ENCODE data around the gene SMIM8.
"Not testable (repeated sequence)": the region's sequence is repeated elsewhere in the genome, so short reads cannot be mapped to it uniquely, and the experiment has no call there.

Gene SMIM8

GRCh38 chr6:87315071-87315470 is 7.3 kb upstream of the SMIM8 start:
- no peak overlapping the region for H3K4me3 Mint-ChIP-seq
- no peak for ATAC-seq
- peaks cover 38% of the 10 kb centered on the region for H3K27me3 Mint-ChIP-seq
- H3K27ac Mint-ChIP-seq = no peak overlapping the region
- no peak for DNase-seq
- no peaks in the 10 kb centered on the region for H3K9me3 Mint-ChIP-seq
- H3K4me1 Mint-ChIP-seq = no peaks in the 10 kb centered on the region

GRCh38 chr6:87319271-87319987 is 3.0 kb upstream of the SMIM8 start:
- Mint-ChIP-seq H3K9me3 (peaks cover 0 to 5% of the 10 kb centered on the region in 2 donors), H3K27me3 (peaks cover 10% of the 10 kb centered on the region), H3K4me1 (peaks cover 10% of the 10 kb centered on the region), H3K4me3 (no peak overlapping the region), H3K27ac (no peak overlapping the region)
- ATAC-seq = no peak
- no peak for DNase-seq

- DNase-seq, H3K27ac Mint-ChIP-seq, ATAC-seq, H3K27me3 Mint-ChIP-seq: not testable (repeated sequence)
- peaks cover 8 to 13% of the 10 kb centered on the region in 2 donors for H3K9me3 Mint-ChIP-seq
- H3K4me1 Mint-ChIP-seq = peaks cover 10% of the 10 kb centered on the region
- H3K4me3 Mint-ChIP-seq = peak overlapping the region; percentile 21 to 93
Observed at GRCh38 chr6:87323880-87324279, 1.5 kb downstream of the SMIM8 start.

GRCh38 chr6:87330961-87331360 is 8.6 kb downstream of the SMIM8 start:
- Mint-ChIP-seq H3K27ac (no peak overlapping the region), H3K27me3 (no peaks in the 10 kb centered on the region), H3K4me1 (peaks cover 17% of the 10 kb centered on the region), H3K9me3 (peaks cover 5 to 14% of the 10 kb centered on the region in 2 donors), H3K4me3 (no peak overlapping the region)
- ATAC-seq (no peak), DNase-seq (no peak)

- H3K4me1 Mint-ChIP-seq = peaks cover 17% of the 10 kb centered on the region
- H3K9me3 Mint-ChIP-seq = peaks cover 0 to 10% of the 10 kb centered on the region in 2 donors
- DNase-seq (no peak), ATAC-seq (no peak)
- H3K4me3 Mint-ChIP-seq = no peak overlapping the region
- H3K27me3 Mint-ChIP-seq = no peaks in the 10 kb centered on the region
- peak overlapping the region in 1 of 2 donors; percentile 39 for H3K27ac Mint-ChIP-seq
Observed at GRCh38 chr6:87333033-87333432, 10.6 kb downstream of the SMIM8 start.

GRCh38 chr6:87333591-87334181 is 11.3 kb downstream of the SMIM8 start:
- H3K9me3 Mint-ChIP-seq = peaks cover 0 to 10% of the 10 kb centered on the region in 2 donors
- H3K27ac Mint-ChIP-seq = peak overlapping the region in 1 of 2 donors; percentile 39
- H3K4me3 Mint-ChIP-seq = peak overlapping the region in 1 of 2 donors; percentile 19
- peaks cover 17% of the 10 kb centered on the region for H3K4me1 Mint-ChIP-seq
- no peak for DNase-seq
- H3K27me3 Mint-ChIP-seq = no peaks in the 10 kb centered on the region
- ATAC-seq = peak; percentile 60

- no peak for ATAC-seq
- no peaks in the 10 kb centered on the region for H3K27me3 Mint-ChIP-seq
- H3K27ac Mint-ChIP-seq = no peak overlapping the region
- H3K4me1 Mint-ChIP-seq = peaks cover 17% of the 10 kb centered on the region
- DNase-seq = no peak
- peaks cover 0 to 10% of the 10 kb centered on the region in 2 donors for H3K9me3 Mint-ChIP-seq
- H3K4me3 Mint-ChIP-seq = no peak overlapping the region
Observed at GRCh38 chr6:87334683-87335082, 12.3 kb downstream of the SMIM8 start.

GRCh38 chr6:87336367-87336766 is 14.0 kb downstream of the SMIM8 start:
- H3K4me1 Mint-ChIP-seq = peaks cover 17% of the 10 kb centered on the region
- no peak overlapping the region for H3K27ac Mint-ChIP-seq
- peaks cover 0 to 10% of the 10 kb centered on the region in 2 donors for H3K9me3 Mint-ChIP-seq
- H3K4me3 Mint-ChIP-seq = no peak overlapping the region
- DNase-seq (no peak), ATAC-seq (no peak)
- no peaks in the 10 kb centered on the region for H3K27me3 Mint-ChIP-seq

GRCh38 chr6:87340230-87340629 is 17.8 kb downstream of the SMIM8 start:
- H3K4me3 Mint-ChIP-seq = no peak overlapping the region
- DNase-seq = no peak
- ATAC-seq = no peak
- no peaks in the 10 kb centered on the region for H3K4me1 Mint-ChIP-seq
- H3K27me3 Mint-ChIP-seq = no peaks in the 10 kb centered on the region
- H3K9me3 Mint-ChIP-seq = no peaks in the 10 kb centered on the region
- H3K27ac Mint-ChIP-seq = no peak overlapping the region

GRCh38 chr6:87341158-87341557 is 18.8 kb downstream of the SMIM8 start:
- H3K27me3 Mint-ChIP-seq = no peaks in the 10 kb centered on the region
- no peak for DNase-seq
- no peak for ATAC-seq
- H3K9me3 Mint-ChIP-seq = no peaks in the 10 kb centered on the region
- H3K4me1 Mint-ChIP-seq = no peaks in the 10 kb centered on the region
- no peak overlapping the region for H3K27ac Mint-ChIP-seq
- H3K4me3 Mint-ChIP-seq = no peak overlapping the region

- DNase-seq = no peak
Observed at GRCh38 chr6:87341899-87342298, 19.5 kb downstream of the SMIM8 start.

GRCh38 chr6:87342829-87343228 is 20.4 kb downstream of the SMIM8 start:
- no peak for ATAC-seq
- Mint-ChIP-seq H3K9me3 (no peaks in the 10 kb centered on the region), H3K27me3 (no peaks in the 10 kb centered on the region), H3K27ac (no peak overlapping the region), H3K4me1 (no peaks in the 10 kb centered on the region), H3K4me3 (no peak overlapping the region)
- no peak for DNase-seq

More at GRCh38 chr6:87341899-87342298, 19.5 kb downstream of the SMIM8 start:
- Mint-ChIP-seq H3K27me3 (no peaks in the 10 kb centered on the region), H3K4me1 (no peaks in the 10 kb centered on the region), H3K9me3 (no peaks in the 10 kb centered on the region), H3K4me3 (no peak overlapping the region), H3K27ac (no peak overlapping the region)
- ATAC-seq = no peak

- H3K9me3 Mint-ChIP-seq = no peaks in the 10 kb centered on the region
- ATAC-seq = no peak
- no peak within 1 kb of the TSS for H3K27ac Mint-ChIP-seq
- no peak for DNase-seq
- no peaks in the 10 kb centered on the region for H3K4me1 Mint-ChIP-seq
- no peaks in the 10 kb centered on the region for H3K27me3 Mint-ChIP-seq
- no peak within 1 kb of the TSS for H3K4me3 Mint-ChIP-seq
Observed at GRCh38 chr6:87344731-87345130, 22.3 kb downstream of the SMIM8 start, which contains the start of gene C6orf163. Gene C6orf163 (plus strand): TSS chr6:87344813. CDS start chr6:87345100, 287 bp downstream.

GRCh38 chr6:87346700-87347099 is 24.3 kb downstream of the SMIM8 start:
- Mint-ChIP-seq H3K4me1 (no peaks in the 10 kb centered on the region), H3K4me3 (no peak overlapping the region), H3K9me3 (no peaks in the 10 kb centered on the region), H3K27me3 (no peaks in the 10 kb centered on the region), H3K27ac (no peak overlapping the region)
- no peak for ATAC-seq
- no peak for DNase-seq

- Mint-ChIP-seq H3K27ac (no peak overlapping the region), H3K9me3 (no peaks in the 10 kb centered on the region), H3K27me3 (no peaks in the 10 kb centered on the region), H3K4me3 (no peak overlapping the region), H3K4me1 (no peaks in the 10 kb centered on the region)
- no peak for DNase-seq
- no peak for ATAC-seq
Observed at GRCh38 chr6:87349896-87350295, 27.5 kb downstream of the SMIM8 start.

GRCh38 chr6:87350516-87350915 is 28.1 kb downstream of the SMIM8 start:
- DNase-seq = no peak
- no peak overlapping the region for H3K4me3 Mint-ChIP-seq
- ATAC-seq = no peak
- no peaks in the 10 kb centered on the region for H3K9me3 Mint-ChIP-seq
- no peak overlapping the region for H3K27ac Mint-ChIP-seq
- no peaks in the 10 kb centered on the region for H3K4me1 Mint-ChIP-seq
- no peaks in the 10 kb centered on the region for H3K27me3 Mint-ChIP-seq
